A549 (cell line): ENCODE data around the gene SMG6. TPM values are rescaled to one million over a fixed set of nuclear protein-coding genes. Genes with fewer than 3 reads are reported as not detected.

Experiments
- ATOH8 ChIP-seq: fragments of 250-450 bp; sonication (Bioruptor Pico); IDR thresholded peaks from 2 replicates; pipeline ENCODE4 v1.5.0; 2020; ENCODE audit warnings: low read depth, mild to moderate bottlenecking, moderate library complexity
- BCL3 ChIP-seq: fragments of >200 bp; sonication (Bioruptor Twin); formaldehyde crosslinking; IDR thresholded peaks from 3 replicates; pipeline ENCODE4 v1.6.1; 2016
- BHLHE40 ChIP-seq: IDR thresholded peaks from 2 replicates; pipeline ENCODE4 v1.6.1; 2012; ENCODE audit warnings: low read depth, low read length, inconsistent platforms
- CBX2 ChIP-seq: fragments of 200-600 bp; sonication (generic); IDR thresholded peaks from 2 replicates; pipeline ENCODE4 v1.6.1; 2016; ENCODE audit warnings: low read depth, mild to moderate bottlenecking, borderline replicate concordance
- CBX8 ChIP-seq: fragments of 200-600 bp; sonication (generic); IDR thresholded peaks from 2 replicates; pipeline ENCODE4 v1.6.1; 2016
- CHD4 ChIP-seq: fragments of 200-600 bp; sonication (generic); IDR thresholded peaks from 2 replicates; pipeline ENCODE4 v1.6.1; 2016; ENCODE audit warnings: antibody characterized with exemption, mild to moderate bottlenecking, borderline replicate concordance
- EHF ChIP-seq: fragments of 250-450 bp; sonication (Bioruptor Pico); IDR thresholded peaks from 2 replicates; pipeline ENCODE4 v1.5.0; 2020; ENCODE audit warnings: mild to moderate bottlenecking
- EHMT2 ChIP-seq: fragments of 200-600 bp; sonication (generic); IDR thresholded peaks from 2 replicates; pipeline ENCODE4 v1.6.1; 2016; ENCODE audit warnings: antibody characterized with exemption, low read depth, mild to moderate bottlenecking, moderate library complexity
- ELK1 ChIP-seq: fragments of 150-350 bp; IDR thresholded peaks from 2 replicates; pipeline ENCODE4 v1.6.1; 2014; ENCODE audit warnings: low read depth, mild to moderate bottlenecking, low read length
- EP300 ChIP-seq, 2 experiments: fragments of >200 bp; sonication (Bioruptor Twin); formaldehyde crosslinking; IDR thresholded peaks; 2 replicates in 1 of 2; 3 replicates in 1 of 2; pipeline ENCODE4 v1.6.1; 2016 to 2017
- ESRRA ChIP-seq: fragments of 150-350 bp; IDR thresholded peaks from 2 replicates; pipeline ENCODE4 v1.6.1; 2014; ENCODE audit warnings: mild to moderate bottlenecking, low read length, borderline replicate concordance
- FOSL2 ChIP-seq, 2 experiments: fragments of 450-650 bp in 1 of 2; fragments of >200 bp in 1 of 2; sonication (Bioruptor Twin) in 1 of 2; formaldehyde crosslinking; IDR thresholded peaks; 2 replicates each; pipeline versions ENCODE4 v1.5.0 to v1.6.1; 2016 to 2020; ENCODE audit warnings: mild to moderate bottlenecking in 1 of 2, moderate library complexity in 1 of 2
- FOXS1 ChIP-seq: fragments of 250-450 bp; sonication (Bioruptor Pico); IDR thresholded peaks from 2 replicates; pipeline ENCODE4 v1.5.0; 2020; ENCODE audit warnings: mild to moderate bottlenecking, moderate library complexity
- HEYL ChIP-seq: fragments of 250-450 bp; sonication (Bioruptor Pico); IDR thresholded peaks from 2 replicates; pipeline ENCODE4 v1.8.0; 2021; ENCODE audit warnings: mild to moderate bottlenecking, moderate library complexity
- HOXB13 ChIP-seq: fragments of 250-450 bp; sonication (Bioruptor Pico); IDR thresholded peaks from 2 replicates; pipeline ENCODE4 v1.5.0; 2020; ENCODE audit warnings: low read depth, mild to moderate bottlenecking, moderate library complexity
- HOXB5 ChIP-seq: fragments of 250-450 bp; sonication (Bioruptor Pico); IDR thresholded peaks from 2 replicates; pipeline ENCODE4 v1.5.0; 2020; ENCODE audit warnings: mild to moderate bottlenecking, moderate library complexity
- KDM1A ChIP-seq: fragments of 200-600 bp; sonication (generic); IDR thresholded peaks from 2 replicates; pipeline ENCODE4 v1.6.1; 2016; ENCODE audit warnings: low read depth, mild to moderate bottlenecking
- KDM5A ChIP-seq: fragments of 200-600 bp; sonication (generic); IDR thresholded peaks from 2 replicates; pipeline ENCODE4 v1.6.1; 2016; ENCODE audit warnings: antibody characterized with exemption, mild to moderate bottlenecking
- MAFK ChIP-seq: fragments of 450-650 bp; IDR thresholded peaks from 2 replicates; pipeline ENCODE4 v1.6.1; 2014; ENCODE audit not compliant: partially characterized antibody
- MAX ChIP-seq: IDR thresholded peaks from 2 replicates; pipeline ENCODE4 v1.6.1; 2012
- MYC ChIP-seq: IDR thresholded peaks from 2 replicates; pipeline ENCODE4 v1.6.1; 2012; ENCODE audit warnings: mild to moderate bottlenecking, inconsistent platforms, low read length, improper control_type of control experiment, borderline replicate concordance
- NFE2L2 ChIP-seq: fragments of 150-350 bp; conservative IDR thresholded peaks from 2 replicates; pipeline ENCODE4 v1.6.1; 2014; ENCODE audit warnings: low read length
- NPAS2 ChIP-seq: fragments of 250-450 bp; sonication (Bioruptor Pico); IDR thresholded peaks from 2 replicates; pipeline ENCODE4 v1.8.0; 2022; ENCODE audit warnings: mild to moderate bottlenecking, moderate library complexity, borderline replicate concordance
- PHF8 ChIP-seq: fragments of 200-600 bp; sonication (generic); IDR thresholded peaks from 2 replicates; pipeline ENCODE4 v1.6.1; 2016; ENCODE audit warnings: low read depth, mild to moderate bottlenecking, antibody characterized with exemption, moderate library complexity, borderline replicate concordance
- RAD21 ChIP-seq, 2 experiments: fragments of >200 bp in 1 of 2; sonication (Bioruptor Twin) in 1 of 2; formaldehyde crosslinking in 1 of 2; IDR thresholded peaks in 1 of 2; conservative IDR thresholded peaks in 1 of 2; 2 replicates in 1 of 2; 3 replicates in 1 of 2; pipeline ENCODE4 v1.6.1; 2012 to 2018; ENCODE audit warnings: inconsistent platforms in 1 of 2
- RARB ChIP-seq: fragments of 250-450 bp; sonication (Bioruptor Pico); IDR thresholded peaks from 2 replicates; pipeline ENCODE4 v1.8.0; 2021; ENCODE audit warnings: mild to moderate bottlenecking, moderate library complexity
- REST ChIP-seq: fragments of 200-600 bp; sonication (generic); IDR thresholded peaks from 2 replicates; pipeline ENCODE4 v1.6.1; 2016; ENCODE audit warnings: antibody characterized with exemption, mild to moderate bottlenecking, moderate library complexity
- RNF2 ChIP-seq: fragments of 200-600 bp; sonication (generic); IDR thresholded peaks from 2 replicates; pipeline ENCODE4 v1.6.1; 2016; ENCODE audit warnings: low read depth, mild to moderate bottlenecking, antibody characterized with exemption, moderate library complexity, borderline replicate concordance
- SREBF2 ChIP-seq: fragments of 450-650 bp; IDR thresholded peaks from 2 replicates; pipeline ENCODE4 v1.6.1; 2014; ENCODE audit warnings: mild to moderate bottlenecking, moderate library complexity
- TFCP2L1 ChIP-seq: fragments of 250-450 bp; sonication (Bioruptor Pico); IDR thresholded peaks from 2 replicates; pipeline ENCODE4 v1.5.0; 2021; ENCODE audit warnings: mild to moderate bottlenecking
- TP53 ChIP-seq: fragments of 250-450 bp; sonication (Bioruptor Pico); IDR thresholded peaks from 2 replicates; pipeline ENCODE4 v1.5.0; 2021; ENCODE audit warnings: mild to moderate bottlenecking, moderate library complexity
- ZFP36 ChIP-seq: fragments of 450-650 bp; IDR thresholded peaks from 2 replicates; pipeline ENCODE4 v1.6.1; 2014; ENCODE audit warnings: borderline replicate concordance; ENCODE audit not compliant: partially characterized antibody
- ZSCAN20 ChIP-seq: fragments of 250-450 bp; sonication (Bioruptor Pico); IDR thresholded peaks from 2 replicates; pipeline ENCODE4 v1.8.0; 2022; ENCODE audit warnings: mild to moderate bottlenecking, moderate library complexity
- polyA plus RNA-seq, 4 experiments: library from polyadenylated mRNA; depleted of rRNA in 3 of 4; stranded (reverse); fragments of >200 nt; fragmentation: RNase III in 1 of 4; extraction: RNeasy Plus Mini Kit Qiagen cat#74134 plus additional on column Dnase treatment in 1 of 4; gene quantifications; 2 replicates in 3 of 4; 3 replicates in 1 of 4; pipeline ENCODE4 v1.2.3, GENCODE V29; 2011 to 2017
- TF ChIP-seq, protein P1 (sequence below): fragments of >200 bp; sonication (Bioruptor Twin); formaldehyde crosslinking; IDR thresholded peaks from 2 replicates; pipeline ENCODE4 v1.6.1; 2016
- TF ChIP-seq, protein P2 (sequence below): fragments of 450-650 bp; IDR thresholded peaks from 2 replicates; pipeline ENCODE4 v1.6.1; 2014; ENCODE audit warnings: antibody characterized with exemption

The SMG6 gene
- polyA plus RNA-seq, 2 of the 4 experiments (the other 2 are of a cell fraction) = 4.7 to 17.0 TPM

- TF ChIP-seq ZFP36 (no peak), NPAS2 (CRISPR knock-in tag) (no peak), BCL3 (no peak; the same call in 2 of the 3 replicates), RAD21 (conservative IDR thresholded peaks at IDR 0.05 in 1 of 2, IDR thresholded peaks at IDR 0.05 in 1 of 2) (no peak), RNF2 (no peak), HEYL (no peak), SREBF2 (no peak), CBX2 (no peak), NFE2L2 (no peak), ZSCAN20 (CRISPR knock-in tag) (no peak), KDM1A (no peak), CHD4 (no peak), REST (peak; percentile 83), EP300 (IDR thresholded peaks at IDR 0.05) (no peak), PHF8 (no peak), ESRRA (no peak), MAFK (no peak), MAX (peak; percentile 93), ELK1 (no peak), ATOH8 (CRISPR knock-in tag) (no peak), TFCP2L1 (CRISPR knock-in tag) (no peak), KDM5A (no peak), HOXB5 (CRISPR knock-in tag) (no peak), CBX8 (no peak), TP53 (CRISPR knock-in tag) (no peak), HOXB13 (no peak), EHMT2 (no peak), BHLHE40 (no peak), MYC (peak; percentile 92; the same call in 1 of the 2 replicates), FOSL2 (IDR thresholded peaks at IDR 0.05) (0 out of 2 replicates have a peak, but pooled peaks have one; percentile 29), FOSL2 (CRISPR knock-in tag; IDR thresholded peaks at IDR 0.05) (peak; percentile 24; the same call in 1 of the 2 replicates), EHF (CRISPR knock-in tag) (no peak), FOXS1 (CRISPR knock-in tag) (no peak), RARB (CRISPR knock-in tag) (no peak)
- TF ChIP-seq, protein P1, sequence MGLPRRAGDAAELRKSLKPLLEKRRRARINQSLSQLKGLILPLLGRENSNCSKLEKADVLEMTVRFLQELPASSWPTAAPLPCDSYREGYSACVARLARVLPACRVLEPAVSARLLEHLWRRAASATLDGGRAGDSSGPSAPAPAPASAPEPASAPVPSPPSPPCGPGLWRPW = no peak
- TF ChIP-seq, protein P2, sequence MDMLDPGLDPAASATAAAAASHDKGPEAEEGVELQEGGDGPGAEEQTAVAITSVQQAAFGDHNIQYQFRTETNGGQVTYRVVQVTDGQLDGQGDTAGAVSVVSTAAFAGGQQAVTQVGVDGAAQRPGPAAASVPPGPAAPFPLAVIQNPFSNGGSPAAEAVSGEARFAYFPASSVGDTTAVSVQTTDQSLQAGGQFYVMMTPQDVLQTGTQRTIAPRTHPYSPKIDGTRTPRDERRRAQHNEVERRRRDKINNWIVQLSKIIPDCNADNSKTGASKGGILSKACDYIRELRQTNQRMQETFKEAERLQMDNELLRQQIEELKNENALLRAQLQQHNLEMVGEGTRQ = no peak
These were observed 253.1 kb downstream of the SMG6 start (continued) for GRCh38 chr17:2050300-2051060.
